Central memory CD8-positive, alpha-beta T cell (primary cell): Measurements from ENCODE around the gene FBXO31.
"Not testable (repeated sequence)": the region's sequence is repeated elsewhere in the genome, so short reads cannot be mapped to it uniquely, and the experiment has no call there.

Experiments used
- ATAC-seq: fragments of 150-1000 bp; cut with Tn5 transposase; replicated peaks from 2 replicates; pipeline ENCODE4 v1.10.0; 2022; ENCODE audit warnings: mild to moderate bottlenecking, moderate FRiP score, moderate number of reproducible peaks; ENCODE audit not compliant: poor library complexity, severe bottlenecking; ENCODE audit errors: extremely low read depth
- DNase-seq, 2 donors: peaks; one replicate each; pipeline ENCODE4 v3.0.0; 2021; ENCODE audit warnings: low spot score in 2 of 2
- H3K27ac Mint-ChIP-seq: one replicate; pipeline ENCODE4 v1.8.0; 2022; ENCODE audit warnings: low read depth, mild to moderate bottlenecking, moderate library complexity, mixed read lengths
- H3K27me3 Mint-ChIP-seq: one replicate; pipeline ENCODE4 v1.8.0; 2022; ENCODE audit warnings: mixed read lengths
- H3K36me3 Mint-ChIP-seq: one replicate; pipeline ENCODE4 v1.8.0; 2022; ENCODE audit warnings: mild to moderate bottlenecking, moderate library complexity, mixed read lengths; ENCODE audit not compliant: insufficient read depth
- H3K4me1 Mint-ChIP-seq: one replicate; pipeline ENCODE4 v1.8.0; 2022; ENCODE audit warnings: mixed read lengths
- H3K4me3 Mint-ChIP-seq: one replicate; pipeline ENCODE4 v1.8.0; 2022; ENCODE audit warnings: mild to moderate bottlenecking, moderate library complexity, mixed read lengths
- H3K9me3 Mint-ChIP-seq: one replicate; pipeline ENCODE4 v1.8.0; 2022; ENCODE audit warnings: mixed read lengths

The FBXO31 gene

DNA sequence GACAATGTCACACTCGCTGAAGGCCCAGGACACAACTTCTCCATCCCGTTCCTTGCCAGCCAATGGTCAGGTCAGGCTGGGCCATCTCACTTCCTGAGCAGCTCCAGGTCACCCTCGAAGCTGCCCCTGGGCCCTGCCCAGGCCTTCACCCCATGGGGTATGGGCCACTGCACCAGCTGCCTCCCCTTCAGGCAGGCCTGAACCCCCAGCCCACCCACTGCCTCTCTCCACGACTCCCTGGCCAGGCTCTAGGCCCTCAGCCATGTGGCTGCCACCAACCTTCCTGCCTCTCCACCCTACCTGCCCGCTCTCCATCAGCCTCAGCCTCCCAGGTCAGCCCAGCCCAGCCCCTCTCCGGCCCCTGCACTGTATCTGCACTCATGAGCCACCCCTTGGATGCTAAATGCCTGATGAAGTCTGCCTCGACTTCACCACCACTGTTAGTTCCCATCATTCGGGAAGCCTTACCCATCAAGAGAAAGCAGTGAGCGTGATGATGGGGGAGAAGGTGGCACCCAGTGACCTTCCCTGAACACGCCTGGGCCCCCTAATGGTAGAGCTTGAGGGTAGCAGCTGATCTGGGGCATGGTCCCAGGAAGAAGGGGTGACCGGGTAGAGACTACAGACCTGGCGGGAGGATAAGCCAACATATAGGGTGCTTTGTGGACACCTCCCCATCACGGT lies 35.5 kb downstream of the FBXO31 start:
- H3K27me3 Mint-ChIP-seq: no peaks in the 10 kb centered on the region
- no peaks in the 10 kb centered on the region for H3K9me3 Mint-ChIP-seq

DNA sequence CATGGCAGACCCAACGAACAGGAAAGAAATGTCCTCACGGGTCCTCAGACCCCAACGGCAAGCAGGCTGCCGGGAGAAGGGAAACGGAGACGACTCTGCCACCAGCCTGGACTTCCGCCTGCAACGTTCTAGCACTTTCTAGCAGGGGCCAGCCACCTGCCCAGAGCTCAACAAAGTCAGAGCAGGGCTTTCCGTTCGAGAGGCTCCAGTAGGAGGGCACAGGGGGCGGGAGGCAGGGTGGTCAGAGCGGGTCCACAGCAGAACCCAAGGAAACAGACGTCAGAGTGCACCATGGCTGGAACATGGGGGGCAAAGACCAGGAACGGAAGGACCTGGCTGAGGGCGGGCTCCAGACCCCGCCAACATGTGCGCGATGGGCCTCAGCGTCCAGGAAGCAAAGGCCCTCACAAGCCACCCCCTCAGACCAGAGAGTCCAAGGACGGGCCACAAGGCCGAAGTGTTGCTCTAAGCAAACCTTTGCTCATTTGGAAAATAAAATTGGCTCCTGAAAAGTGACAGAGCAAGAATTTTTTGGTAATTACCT lies 37.0 kb downstream of the FBXO31 start:
- ATAC-seq (no peak), DNase-seq (no peak)
- Mint-ChIP-seq H3K27me3 (no peaks in the 10 kb centered on the region), H3K4me3 (no peak overlapping the region), H3K9me3 (no peaks in the 10 kb centered on the region), H3K36me3 (peaks cover 31% of the 10 kb centered on the region), H3K4me1 (peaks cover 28% of the 10 kb centered on the region), H3K27ac (peak overlapping the region; percentile 16)

More for the DNA sequence above, 35.5 kb downstream of the FBXO31 start:
- Mint-ChIP-seq H3K4me1 (peaks cover 25% of the 10 kb centered on the region), H3K36me3 (peaks cover 22% of the 10 kb centered on the region), H3K27ac (no peak overlapping the region), H3K4me3 (no peak overlapping the region)
- no peak for ATAC-seq
- no peak for DNase-seq

DNA sequence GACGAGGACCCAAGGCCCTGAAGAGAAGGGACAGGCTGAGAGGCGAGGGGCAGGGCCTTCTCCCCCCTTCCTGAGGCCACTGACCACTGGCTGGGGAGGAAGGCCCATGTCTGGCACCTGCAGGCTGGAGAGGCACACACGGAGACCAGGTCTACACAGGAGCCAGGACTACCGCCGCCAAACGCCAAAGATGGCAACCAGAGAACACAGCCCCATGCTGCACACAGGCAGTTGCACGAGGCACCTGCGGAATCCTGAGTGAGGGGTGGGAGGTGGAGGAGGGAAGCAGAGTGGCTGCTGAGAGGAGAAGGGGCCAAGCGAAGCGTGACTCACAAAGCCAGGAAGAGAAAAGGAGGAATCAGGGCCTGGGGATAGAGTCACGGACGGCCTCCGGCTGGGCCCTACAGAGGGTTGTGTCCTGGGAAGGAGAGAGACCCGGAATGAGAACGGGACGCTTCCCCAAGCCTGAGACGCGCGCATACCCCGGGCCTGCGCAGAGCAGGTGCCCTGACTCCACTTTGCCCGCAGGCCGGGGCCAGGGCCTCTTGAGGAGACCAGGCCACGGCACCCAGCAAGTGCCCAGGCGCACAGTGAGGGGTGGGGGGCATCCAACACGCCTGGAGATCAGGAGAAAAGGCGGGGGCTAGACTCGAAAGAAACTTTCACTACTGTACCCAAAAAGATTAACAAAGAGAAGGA lies 37.7 kb downstream of the FBXO31 start:
- ATAC-seq (no peak), DNase-seq (no peak)
- H3K27ac Mint-ChIP-seq: peak overlapping the region; percentile 95
- H3K4me1 Mint-ChIP-seq: peaks cover 28% of the 10 kb centered on the region
- peak overlapping the region; percentile 69 for H3K4me3 Mint-ChIP-seq
- no peaks in the 10 kb centered on the region for H3K27me3 Mint-ChIP-seq
- H3K36me3 Mint-ChIP-seq: peaks cover 34% of the 10 kb centered on the region
- no peaks in the 10 kb centered on the region for H3K9me3 Mint-ChIP-seq

DNA sequence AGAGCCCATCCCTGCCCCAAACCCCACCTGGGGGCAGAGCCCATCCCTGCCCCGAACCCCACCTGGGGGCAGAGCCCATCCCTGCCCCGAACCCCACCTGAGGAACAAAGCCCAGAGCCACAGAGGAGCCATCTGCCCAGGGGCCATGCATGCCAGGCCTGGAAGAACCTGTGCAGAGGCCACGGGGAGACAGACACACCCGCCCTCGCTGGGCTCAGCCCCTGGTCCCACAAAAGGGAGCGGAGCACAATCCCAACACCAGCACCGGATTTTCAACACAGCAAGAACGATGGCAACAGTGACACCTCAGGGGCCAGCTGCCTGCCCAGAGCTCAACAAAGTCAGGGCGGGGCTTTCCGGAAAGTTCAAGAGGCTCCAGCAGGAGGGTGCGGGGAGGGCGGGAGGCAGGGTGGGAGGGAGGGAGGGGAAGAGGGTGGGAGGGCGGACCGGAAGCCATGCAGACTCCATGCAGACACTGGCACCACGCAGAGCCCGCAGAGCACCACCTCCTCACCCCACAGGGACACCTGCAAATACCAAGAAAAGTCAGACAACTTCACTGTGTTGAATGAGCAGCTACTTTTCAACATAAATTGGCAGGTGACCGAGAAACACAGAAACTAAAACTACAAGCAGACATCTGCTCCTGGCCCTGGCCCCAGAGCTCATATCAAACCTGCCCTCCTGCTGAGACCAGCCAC lies 38.5 kb downstream of the FBXO31 start:
- ATAC-seq (peak; percentile 88), DNase-seq (peak in 1 of 2 donors; percentile 32)
- peaks cover 37% of the 10 kb centered on the region for H3K36me3 Mint-ChIP-seq
- no peaks in the 10 kb centered on the region for H3K27me3 Mint-ChIP-seq
- no peaks in the 10 kb centered on the region for H3K9me3 Mint-ChIP-seq
- peak overlapping the region; percentile 95 for H3K27ac Mint-ChIP-seq
- peaks cover 26% of the 10 kb centered on the region for H3K4me1 Mint-ChIP-seq
- peak overlapping the region; percentile 69 for H3K4me3 Mint-ChIP-seq

DNA sequence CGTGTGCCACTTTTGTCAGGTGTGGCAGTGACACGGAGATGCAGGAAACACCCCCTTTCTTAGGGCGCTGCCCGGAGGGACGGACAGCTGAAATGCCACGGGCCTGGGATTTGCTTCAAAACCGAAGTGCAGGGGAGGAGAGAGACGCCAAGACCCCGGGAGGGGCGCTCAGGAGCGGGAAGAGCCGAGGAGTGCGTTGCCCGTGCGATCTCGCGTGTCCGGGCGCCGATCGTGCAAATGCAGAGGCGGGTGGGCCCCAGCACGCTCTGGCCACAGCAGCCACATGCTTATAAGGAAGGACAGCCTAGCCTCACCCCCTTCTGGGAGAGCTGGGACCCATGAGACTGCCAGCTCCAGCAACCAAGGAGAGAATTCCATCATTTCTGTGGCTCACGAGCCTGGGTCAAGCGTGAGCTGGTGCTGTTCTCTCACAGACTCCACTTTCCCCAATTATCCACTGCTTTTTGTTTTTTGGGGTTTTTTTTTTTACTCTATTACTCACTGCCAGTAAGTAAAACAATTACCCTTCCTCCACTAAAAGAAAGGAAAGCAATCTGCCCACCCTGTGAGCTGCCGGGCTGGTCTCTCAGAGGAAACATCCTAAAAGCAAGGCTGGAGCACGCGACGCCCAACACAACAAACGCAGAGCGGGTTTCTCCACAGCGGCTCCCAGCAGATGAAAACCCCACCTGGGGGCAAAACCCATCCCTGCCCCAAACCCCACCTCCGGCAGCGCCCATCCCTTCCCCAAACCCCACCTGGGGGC lies 39.2 kb downstream of the FBXO31 start:
- no peaks in the 10 kb centered on the region for H3K27me3 Mint-ChIP-seq
- DNase-seq (no peak), ATAC-seq (no peak)
- H3K4me3 Mint-ChIP-seq: peak overlapping the region; percentile 69
- H3K4me1 Mint-ChIP-seq: peaks cover 22% of the 10 kb centered on the region
- H3K9me3 Mint-ChIP-seq: no peaks in the 10 kb centered on the region
- peaks cover 38% of the 10 kb centered on the region for H3K36me3 Mint-ChIP-seq
- peak overlapping the region; percentile 44 for H3K27ac Mint-ChIP-seq

DNA sequence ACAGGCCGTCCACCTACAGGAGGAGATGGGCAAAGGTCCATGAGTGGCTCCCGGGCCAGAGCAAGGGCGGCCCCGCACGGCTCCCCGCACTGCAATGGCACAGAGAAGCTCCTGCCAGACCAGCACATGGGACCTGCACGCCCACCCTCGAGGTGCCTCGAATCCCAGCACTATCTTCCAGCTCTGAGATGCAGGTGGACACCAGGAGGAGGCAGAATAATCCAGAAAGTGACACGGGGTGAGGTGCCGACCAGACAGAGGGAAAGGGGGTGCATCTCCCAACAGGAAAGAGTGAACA lies 39.9 kb downstream of the FBXO31 start:
- Mint-ChIP-seq H3K36me3 (peaks cover 41% of the 10 kb centered on the region), H3K4me3 (no peak overlapping the region)

DNA sequence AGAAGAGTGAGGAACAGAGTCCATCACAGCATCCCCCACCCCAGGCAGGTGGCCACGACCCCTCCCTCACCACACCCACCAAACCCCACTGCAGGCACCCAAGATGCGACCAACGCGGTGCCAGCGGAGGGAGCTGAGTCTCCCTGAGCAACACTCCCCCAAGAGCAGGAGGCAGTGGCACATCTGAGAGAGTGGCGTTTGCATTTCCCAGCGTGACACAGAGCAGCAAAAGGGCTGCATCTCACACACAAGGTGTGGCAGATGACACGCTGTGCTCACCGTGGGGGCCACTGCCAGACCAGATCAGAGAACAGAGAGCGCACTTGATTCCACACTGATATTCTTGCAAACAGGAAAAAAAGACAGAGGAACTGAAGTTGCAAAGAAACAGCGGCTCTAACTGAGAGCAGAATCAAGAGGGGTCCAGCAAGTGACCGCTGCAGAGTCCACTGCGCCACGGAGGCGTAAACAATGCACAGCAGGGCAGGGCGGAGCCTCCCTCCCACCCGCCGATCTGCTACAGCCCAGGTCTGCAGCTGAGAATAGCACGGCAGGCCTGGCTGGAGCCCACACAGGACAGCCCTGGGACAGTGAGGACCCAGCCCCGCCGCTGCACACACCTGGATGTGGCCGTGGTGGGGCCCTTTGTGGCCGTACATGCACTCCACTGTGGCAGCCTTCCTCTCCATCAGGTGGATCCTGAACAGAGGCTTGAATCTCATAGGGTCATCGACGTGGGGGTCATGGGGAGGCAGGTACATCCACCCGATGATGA lies 40.4 kb downstream of the FBXO31 start:
- ATAC-seq (no peak), DNase-seq (no peak)
- Mint-ChIP-seq H3K27me3 (no peaks in the 10 kb centered on the region), H3K9me3 (no peaks in the 10 kb centered on the region), H3K4me3 (no peak overlapping the region), H3K36me3 (peaks cover 40% of the 10 kb centered on the region), H3K27ac (peak overlapping the region; percentile 78), H3K4me1 (peaks cover 16% of the 10 kb centered on the region)

More for the DNA sequence above, 39.9 kb downstream of the FBXO31 start:
- Mint-ChIP-seq H3K4me1 (peaks cover 17% of the 10 kb centered on the region), H3K27ac (peak overlapping the region; percentile 44), H3K27me3 (no peaks in the 10 kb centered on the region), H3K9me3 (no peaks in the 10 kb centered on the region)
- DNase-seq (no peak), ATAC-seq (no peak)

DNA sequence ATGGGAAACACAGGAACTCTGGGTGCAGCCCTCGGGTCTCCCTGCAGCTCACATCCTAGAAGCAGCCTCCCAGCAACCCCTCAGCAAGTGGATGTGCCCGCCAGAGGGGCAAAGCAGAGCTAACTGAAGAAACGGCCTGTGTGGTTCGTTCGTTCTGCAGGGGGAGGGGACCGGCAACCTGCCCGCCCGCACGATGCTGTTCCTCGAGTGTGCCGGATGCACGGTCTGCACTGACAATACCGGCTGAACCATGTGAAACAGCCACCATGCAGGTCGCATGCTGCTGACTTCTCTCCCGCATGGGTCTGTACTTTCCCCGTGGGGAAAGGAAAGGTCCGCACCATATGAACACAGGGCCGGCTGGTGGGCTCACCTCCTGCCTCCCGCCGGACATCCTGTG lies 41.1 kb downstream of the FBXO31 start:
- H3K9me3 Mint-ChIP-seq: no peaks in the 10 kb centered on the region
- no peaks in the 10 kb centered on the region for H3K27me3 Mint-ChIP-seq
- peaks cover 16% of the 10 kb centered on the region for H3K4me1 Mint-ChIP-seq
- ATAC-seq (no peak), DNase-seq (no peak)
- no peak overlapping the region for H3K4me3 Mint-ChIP-seq
- no peak overlapping the region for H3K27ac Mint-ChIP-seq
- peaks cover 38% of the 10 kb centered on the region for H3K36me3 Mint-ChIP-seq

DNA sequence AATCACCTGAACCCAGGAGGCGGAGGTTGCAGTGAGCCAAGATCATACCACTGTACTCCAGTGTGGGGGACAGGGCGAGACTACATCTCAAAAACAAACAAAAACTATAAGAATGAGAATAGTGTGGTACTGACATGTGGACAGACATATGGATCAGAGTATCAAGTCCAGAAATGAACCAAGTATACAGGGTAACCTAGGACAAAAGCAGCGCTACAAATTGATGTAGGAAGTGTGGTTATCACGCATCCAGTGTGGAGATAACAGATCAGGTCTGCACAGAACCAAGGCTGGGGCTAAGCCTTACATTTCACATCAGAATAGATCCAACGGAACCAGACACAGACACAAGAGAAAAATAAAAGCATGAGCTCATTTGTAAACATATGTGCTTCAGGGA lies 43.4 kb downstream of the FBXO31 start:
- no peaks in the 10 kb centered on the region for H3K9me3 Mint-ChIP-seq
- H3K27ac Mint-ChIP-seq: peak overlapping the region; percentile 16
- ATAC-seq (no peak), DNase-seq (no peak)
- no peaks in the 10 kb centered on the region for H3K27me3 Mint-ChIP-seq
- peaks cover 10% of the 10 kb centered on the region for H3K4me1 Mint-ChIP-seq
- no peak overlapping the region for H3K4me3 Mint-ChIP-seq
- peaks cover 29% of the 10 kb centered on the region for H3K36me3 Mint-ChIP-seq

DNA sequence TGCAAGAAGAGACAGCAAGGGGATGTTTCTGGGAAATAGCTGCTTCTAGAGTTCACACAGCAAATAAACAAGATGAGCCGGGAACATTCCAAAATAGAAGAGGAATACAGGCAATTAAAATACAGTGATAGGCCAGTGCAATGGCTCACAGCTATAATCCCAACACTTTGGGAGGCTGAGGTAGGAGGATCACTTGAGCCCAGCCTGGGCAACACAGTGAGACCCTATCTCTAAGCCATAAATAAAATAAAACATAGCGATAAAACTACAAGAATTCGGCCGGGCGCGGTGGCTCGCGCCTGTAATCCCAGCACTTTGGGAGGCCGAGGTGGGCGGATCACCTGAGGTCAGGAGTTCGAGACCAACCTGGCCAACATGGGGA lies 43.9 kb downstream of the FBXO31 start:
- H3K27ac Mint-ChIP-seq, H3K4me1 Mint-ChIP-seq, H3K9me3 Mint-ChIP-seq, ATAC-seq, DNase-seq, H3K4me3 Mint-ChIP-seq, H3K27me3 Mint-ChIP-seq: not testable (repeated sequence)
- peaks cover 29% of the 10 kb centered on the region for H3K36me3 Mint-ChIP-seq

DNA sequence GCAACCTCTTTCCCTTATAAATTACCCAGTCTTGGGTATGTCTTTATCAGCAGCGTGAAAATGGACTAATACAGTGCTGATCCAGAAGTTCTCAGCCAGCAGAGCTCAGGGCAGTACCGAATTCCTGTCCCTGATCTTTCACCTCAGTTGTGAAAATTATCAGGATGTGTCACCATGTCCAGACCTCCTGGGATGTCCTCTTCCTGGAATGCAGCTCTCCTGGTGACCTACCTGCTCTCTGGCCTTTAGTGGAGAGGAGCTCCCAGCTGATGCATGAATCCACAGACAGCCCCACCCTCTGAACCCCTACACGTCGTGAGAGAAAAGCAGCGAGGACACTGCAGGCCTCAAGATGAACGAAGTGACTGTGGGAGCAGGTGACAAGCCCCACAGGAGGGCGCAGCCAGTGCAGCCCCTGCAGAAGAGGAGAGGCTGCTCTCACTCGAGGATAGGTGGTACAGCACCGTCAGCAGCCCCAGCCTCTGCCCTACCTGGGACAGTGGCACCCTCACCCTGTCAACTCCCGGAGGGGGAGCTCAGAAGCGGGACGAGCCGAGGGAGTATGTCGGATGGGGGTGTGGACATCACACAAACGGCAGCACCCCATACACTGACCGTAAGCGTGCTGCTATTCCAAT lies 44.4 kb downstream of the FBXO31 start:
- H3K4me3 Mint-ChIP-seq: no peak overlapping the region
- H3K36me3 Mint-ChIP-seq: peaks cover 29% of the 10 kb centered on the region
- H3K9me3 Mint-ChIP-seq: no peaks in the 10 kb centered on the region
- H3K27me3 Mint-ChIP-seq: no peaks in the 10 kb centered on the region
- ATAC-seq: no peak
- H3K4me1 Mint-ChIP-seq: peaks cover 9% of the 10 kb centered on the region
- peak overlapping the region; percentile 66 for H3K27ac Mint-ChIP-seq
- no peak for DNase-seq
